Measurements from ENCODE around the gene PCDHA13. TPM values are rescaled to one million over a fixed set of nuclear protein-coding genes. Genes with fewer than 3 reads are reported as not detected.
"Not testable (repeated sequence)": the region's sequence is repeated elsewhere in the genome, so short reads cannot be mapped to it uniquely, and the experiment has no call there.

Gene PCDHA13
- polyA plus RNA-seq, 1 donor (not counting 4 experiments of a cell fraction or from before 2014, with no cell fraction given), result 0.04 TPM

DNA sequence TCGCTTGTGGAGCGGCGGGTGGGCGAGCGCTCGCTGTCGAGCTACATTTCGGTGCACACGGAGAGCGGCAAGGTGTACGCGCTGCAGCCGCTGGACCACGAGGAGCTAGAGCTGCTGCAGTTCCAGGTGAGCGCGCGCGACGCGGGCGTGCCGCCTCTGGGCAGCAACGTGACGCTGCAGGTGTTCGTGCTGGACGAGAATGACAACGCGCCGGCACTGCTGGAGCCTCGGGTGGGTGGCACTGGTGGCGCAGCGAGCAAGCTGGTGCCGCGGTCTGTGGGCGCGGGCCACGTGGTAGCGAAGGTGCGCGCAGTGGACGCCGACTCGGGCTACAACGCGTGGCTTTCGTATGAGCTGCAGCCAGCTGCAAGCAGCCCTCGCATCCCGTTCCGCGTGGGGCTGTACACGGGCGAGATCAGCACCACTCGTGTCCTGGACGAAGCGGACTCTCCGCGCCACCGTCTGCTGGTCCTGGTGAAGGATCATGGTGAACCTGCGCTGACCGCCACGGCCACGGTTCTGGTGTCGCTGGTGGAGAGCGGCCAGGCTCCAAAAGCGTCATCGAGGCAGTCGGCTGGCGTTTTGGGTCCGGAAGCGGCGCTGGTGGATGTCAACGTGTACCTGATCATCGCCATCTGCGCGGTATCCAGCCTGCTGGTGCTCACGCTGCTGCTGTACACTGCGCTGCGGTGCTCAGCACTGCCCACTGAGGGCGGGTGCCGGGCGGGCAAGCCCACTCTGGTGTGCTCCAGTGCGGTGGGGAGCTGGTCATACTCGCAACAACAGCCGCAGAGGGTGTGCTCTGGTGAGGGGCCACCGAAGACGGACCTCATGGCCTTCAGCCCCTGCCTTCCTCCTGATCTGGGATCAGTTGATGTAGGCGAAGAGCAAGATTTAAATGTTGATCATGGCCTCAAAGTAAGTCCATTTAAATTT, 38.9 kb upstream of the PCDHA13 start:
- FAIRE-seq (no peak), DNase-seq (ENCODE audit: low read depth, low spot score) (no peak)
- H3K79me2 ChIP-seq (ENCODE audit: control insufficient read depth, insufficient read depth, low read length), result no peaks in the 10 kb centered on the region
- dilution Hi-C loops (cut with MboI; ENCODE audit: extremely low pct_ligation_motif_present, low sequenced_read_pairs), result no loop called here
- H2AFZ ChIP-seq (ENCODE audit: control insufficient read depth, low read length), result no peak overlapping the region
- peaks cover 6% of the 10 kb centered on the region for H3K9me3 ChIP-seq (ENCODE audit: control insufficient read depth, low read depth, low read length)
- no peak overlapping the region for H3K4me2 ChIP-seq (ENCODE audit: control insufficient read depth, extremely low read depth, insufficient read depth, low read depth, low read length)
- no peak overlapping the region for H3K4me3 ChIP-seq (ENCODE audit: control insufficient read depth in 2 of 3, extremely low read depth in 1 of 3, insufficient read depth in 2 of 3, low read depth in 1 of 3, low read length in 3 of 3)
- H3K9ac ChIP-seq (ENCODE audit: control insufficient read depth, extremely low read depth, insufficient read depth, low read length), result no peak overlapping the region
- no peaks in the 10 kb centered on the region for H4K20me1 ChIP-seq (ENCODE audit: control insufficient read depth, extremely low read depth, insufficient read depth, low read length)
- no peaks in the 10 kb centered on the region for H3K36me3 ChIP-seq (ENCODE audit: control insufficient read depth in 2 of 2, extremely low read depth in 1 of 2, insufficient read depth in 2 of 2, low read length in 2 of 2)
- H3K27ac ChIP-seq (ENCODE audit: control insufficient read depth, insufficient read depth, low read length), result no peak overlapping the region
- no peak for TF ChIP-seq CTCF (optimal IDR thresholded peaks at IDR 0.05 in 1 of 3, IDR thresholded peaks at IDR 0.05 in 1 of 3, conservative IDR thresholded peaks at IDR 0.05 in 1 of 3; ENCODE audit: extremely low read depth in 1 of 3, insufficient read depth in 2 of 3, low read length in 3 of 3)
- no peak for TF ChIP-seq EZH2 (IDR thresholded peaks at IDR 0.05; ENCODE audit: low read length)
- H3K4me1 ChIP-seq (ENCODE audit: control insufficient read depth, extremely low read depth, insufficient read depth, low read length), result no peaks in the 10 kb centered on the region
- no peaks in the 10 kb centered on the region for H3K9me1 ChIP-seq (ENCODE audit: control insufficient read depth, extremely low read depth, insufficient read depth, low read length)
- H3K27me3 ChIP-seq (ENCODE audit: control insufficient read depth, extremely low read depth, insufficient read depth, low read length), result no peaks in the 10 kb centered on the region

DNA sequence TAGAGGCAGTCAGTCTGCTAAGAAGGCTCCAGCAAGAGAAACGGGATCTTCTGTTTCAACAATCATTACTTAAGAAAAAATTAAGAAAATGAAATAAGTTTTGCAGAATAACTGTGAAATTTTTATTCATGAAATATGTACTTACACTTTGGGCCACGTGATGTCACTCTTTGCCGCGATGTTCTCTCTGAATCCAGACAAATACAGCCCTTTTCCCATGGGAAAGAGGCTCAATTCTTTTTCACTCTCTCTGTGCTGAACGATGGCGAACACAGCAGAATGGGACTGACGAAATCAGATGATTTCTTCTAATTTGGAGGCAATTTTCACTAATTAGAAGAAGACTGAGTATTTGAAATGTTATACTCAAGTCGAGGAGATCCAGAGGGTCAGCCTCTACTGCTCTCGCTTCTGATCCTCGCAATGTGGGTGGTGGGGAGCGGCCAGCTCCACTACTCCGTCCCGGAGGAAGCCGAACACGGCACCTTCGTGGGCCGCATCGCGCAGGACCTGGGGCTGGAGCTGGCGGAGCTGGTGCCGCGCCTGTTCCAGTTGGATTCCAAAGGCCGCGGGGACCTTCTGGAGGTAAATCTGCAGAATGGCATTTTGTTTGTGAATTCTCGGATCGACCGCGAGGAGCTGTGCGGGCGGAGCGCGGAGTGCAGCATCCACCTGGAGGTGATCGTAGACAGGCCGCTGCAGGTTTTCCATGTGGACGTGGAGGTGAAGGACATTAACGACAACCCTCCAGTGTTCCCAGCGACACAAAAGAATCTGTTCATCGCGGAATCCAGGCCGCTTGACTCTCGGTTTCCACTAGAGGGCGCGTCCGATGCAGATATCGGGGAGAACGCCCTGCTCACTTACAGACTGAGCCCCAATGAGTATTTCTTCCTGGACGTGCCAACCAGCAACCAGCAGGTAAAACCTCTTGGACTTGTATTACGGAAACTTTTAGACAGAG, 33.5 kb upstream of the PCDHA13 start, which contains the start of gene PCDHA9:
PCDHA9 (plus strand) TSS at position 244 of the 964 bp plus-strand sequence; CDS start at position 358, 114 bp downstream.
- DNase-seq (ENCODE audit: low read depth, low spot score); H2AFZ ChIP-seq (ENCODE audit: control insufficient read depth, low read length); dilution Hi-C loops (cut with MboI; ENCODE audit: extremely low pct_ligation_motif_present, low sequenced_read_pairs); H3K79me2 ChIP-seq (ENCODE audit: control insufficient read depth, insufficient read depth, low read length); H4K20me1 ChIP-seq (ENCODE audit: control insufficient read depth, extremely low read depth, insufficient read depth, low read length); H3K4me2 ChIP-seq (ENCODE audit: control insufficient read depth, extremely low read depth, insufficient read depth, low read depth, low read length); H3K27ac ChIP-seq (ENCODE audit: control insufficient read depth, insufficient read depth, low read length); H3K9me1 ChIP-seq (ENCODE audit: control insufficient read depth, extremely low read depth, insufficient read depth, low read length); H3K4me1 ChIP-seq (ENCODE audit: control insufficient read depth, extremely low read depth, insufficient read depth, low read length); H3K9ac ChIP-seq (ENCODE audit: control insufficient read depth, extremely low read depth, insufficient read depth, low read length); H3K9me3 ChIP-seq (ENCODE audit: control insufficient read depth, low read depth, low read length); H3K36me3 ChIP-seq (ENCODE audit: control insufficient read depth in 2 of 2, extremely low read depth in 1 of 2, insufficient read depth in 2 of 2, low read length in 2 of 2); H3K4me3 ChIP-seq (ENCODE audit: control insufficient read depth in 2 of 3, extremely low read depth in 1 of 3, insufficient read depth in 2 of 3, low read depth in 1 of 3, low read length in 3 of 3); FAIRE-seq; H3K27me3 ChIP-seq (ENCODE audit: control insufficient read depth, extremely low read depth, insufficient read depth, low read length): not testable (repeated sequence)

GRCh38 chr5:140849831-140850634, 31.9 kb upstream of the PCDHA13 start:
- H3K4me2 ChIP-seq (ENCODE audit: control insufficient read depth, extremely low read depth, insufficient read depth, low read depth, low read length); H3K9me3 ChIP-seq (ENCODE audit: control insufficient read depth, low read depth, low read length); H4K20me1 ChIP-seq (ENCODE audit: control insufficient read depth, extremely low read depth, insufficient read depth, low read length); H3K27me3 ChIP-seq (ENCODE audit: control insufficient read depth, extremely low read depth, insufficient read depth, low read length); H2AFZ ChIP-seq (ENCODE audit: control insufficient read depth, low read length); DNase-seq (ENCODE audit: low read depth, low spot score); H3K4me3 ChIP-seq (ENCODE audit: control insufficient read depth in 2 of 3, extremely low read depth in 1 of 3, insufficient read depth in 2 of 3, low read depth in 1 of 3, low read length in 3 of 3); H3K79me2 ChIP-seq (ENCODE audit: control insufficient read depth, insufficient read depth, low read length); H3K9ac ChIP-seq (ENCODE audit: control insufficient read depth, extremely low read depth, insufficient read depth, low read length); H3K9me1 ChIP-seq (ENCODE audit: control insufficient read depth, extremely low read depth, insufficient read depth, low read length); FAIRE-seq; H3K36me3 ChIP-seq (ENCODE audit: control insufficient read depth in 2 of 2, extremely low read depth in 1 of 2, insufficient read depth in 2 of 2, low read length in 2 of 2); dilution Hi-C loops (cut with MboI; ENCODE audit: extremely low pct_ligation_motif_present, low sequenced_read_pairs); H3K27ac ChIP-seq (ENCODE audit: control insufficient read depth, insufficient read depth, low read length); H3K4me1 ChIP-seq (ENCODE audit: control insufficient read depth, extremely low read depth, insufficient read depth, low read length): not testable (repeated sequence)
